NCI-H748 treated with DMSO at 0.1 percent for 48 hours (cell line): ENCODE measurements around the gene KCNS3.
"Not testable (repeated sequence)": the region's sequence is repeated elsewhere in the genome, so short reads cannot be mapped to it uniquely, and the experiment has no call there.

Source experiments
- DNase-seq: peaks from one replicate; lab custom pipeline; 2025; lab: John Stamatoyannopoulos, UW

The KCNS3 gene

GRCh38 chr2:17950006-17950405 lies 71.5 kb downstream of the KCNS3 start:
- no peak for DNase-seq

- no peak for DNase-seq
Measured at GRCh38 chr2:17951563-17951962, 73.1 kb downstream of the KCNS3 start.

- DNase-seq: no peak
Measured at GRCh38 chr2:17958466-17959092, 80.1 kb downstream of the KCNS3 start.

- DNase-seq: no peak
Measured at GRCh38 chr2:17959356-17959755, 80.9 kb downstream of the KCNS3 start.

- no peak for DNase-seq
Measured at GRCh38 chr2:17959833-17960232, 81.4 kb downstream of the KCNS3 start.

GRCh38 chr2:17960925-17961324 lies 82.5 kb downstream of the KCNS3 start:
- no peak for DNase-seq

- DNase-seq: no peak
Measured at GRCh38 chr2:17961789-17962188, 83.3 kb downstream of the KCNS3 start.

- DNase-seq: no peak
Measured at GRCh38 chr2:17962876-17963275, 84.4 kb downstream of the KCNS3 start.

GRCh38 chr2:17963571-17963970 lies 85.1 kb downstream of the KCNS3 start:
- DNase-seq: not testable (repeated sequence)

GRCh38 chr2:17965196-17965595 lies 86.7 kb downstream of the KCNS3 start:
- no peak for DNase-seq

GRCh38 chr2:17966798-17967197 lies 88.3 kb downstream of the KCNS3 start:
- DNase-seq: no peak

GRCh38 chr2:17969661-17970060 lies 91.2 kb downstream of the KCNS3 start:
- DNase-seq: no peak

- no peak for DNase-seq
Measured at GRCh38 chr2:17971531-17972125, 93.2 kb downstream of the KCNS3 start.

GRCh38 chr2:17972991-17973390 lies 94.5 kb downstream of the KCNS3 start:
- no peak for DNase-seq

GRCh38 chr2:17975401-17975800 lies 96.9 kb downstream of the KCNS3 start:
- no peak for DNase-seq

- DNase-seq: no peak
Measured at GRCh38 chr2:17976871-17977746, 98.6 kb downstream of the KCNS3 start.

GRCh38 chr2:17979707-17980106 lies 101.2 kb downstream of the KCNS3 start:
- no peak for DNase-seq

- no peak for DNase-seq
Measured at GRCh38 chr2:17981936-17982335, 103.5 kb downstream of the KCNS3 start.
